HG03354 (cell line): ENCODE measurements around the gene TRRAP.

ENCODE experiments used
- ATAC-seq: cut with Tn5 transposase; IDR thresholded peaks from one replicate; pipeline ENCODE4 v1.9.1; 2021; ENCODE audit warnings: mild to moderate bottlenecking; ENCODE audit not compliant: unreplicated experiment, poor library complexity, severe bottlenecking

TRRAP gene

GRCh38 chr7:98933321-98933720 lies 55.0 kb downstream of the TRRAP start:
- no peak for ATAC-seq

- no peak for ATAC-seq
Measured at GRCh38 chr7:98934267-98934666, 55.9 kb downstream of the TRRAP start.

- no peak for ATAC-seq
Measured at GRCh38 chr7:98935811-98936210, 57.5 kb downstream of the TRRAP start.

- ATAC-seq: no peak
Measured at GRCh38 chr7:98943336-98943735, 65.0 kb downstream of the TRRAP start.

GRCh38 chr7:98944386-98944785 lies 66.1 kb downstream of the TRRAP start:
- no peak for ATAC-seq

- no peak for ATAC-seq
Measured at GRCh38 chr7:98945852-98946251, 67.5 kb downstream of the TRRAP start.

- ATAC-seq: no peak
Measured at GRCh38 chr7:98946389-98946788, 68.1 kb downstream of the TRRAP start.

- no peak for ATAC-seq
Measured at GRCh38 chr7:98949336-98950044, 71.2 kb downstream of the TRRAP start.

- ATAC-seq: no peak
Measured at GRCh38 chr7:98955992-98956391, 77.7 kb downstream of the TRRAP start.

GRCh38 chr7:98956469-98956868 lies 78.1 kb downstream of the TRRAP start:
- ATAC-seq: no peak

GRCh38 chr7:98956937-98957336 lies 78.6 kb downstream of the TRRAP start:
- ATAC-seq: no peak

- ATAC-seq: no peak
Measured at GRCh38 chr7:98957766-98958165, 79.4 kb downstream of the TRRAP start.

- no peak for ATAC-seq
Measured at GRCh38 chr7:98958968-98959367, 80.6 kb downstream of the TRRAP start.

GRCh38 chr7:98963305-98963704 lies 85.0 kb downstream of the TRRAP start:
- no peak for ATAC-seq

- ATAC-seq: no peak
Measured at GRCh38 chr7:98964596-98964995, 86.3 kb downstream of the TRRAP start.

GRCh38 chr7:98968621-98969020 lies 90.3 kb downstream of the TRRAP start:
- no peak for ATAC-seq

GRCh38 chr7:98969386-98969785 lies 91.1 kb downstream of the TRRAP start:
- no peak for ATAC-seq

GRCh38 chr7:98970016-98970615 lies 91.8 kb downstream of the TRRAP start:
- ATAC-seq: no peak

GRCh38 chr7:98970805-98971204 lies 92.5 kb downstream of the TRRAP start:
- no peak for ATAC-seq

- ATAC-seq: no peak
Measured at GRCh38 chr7:98974205-98974604, 95.9 kb downstream of the TRRAP start.

- no peak for ATAC-seq
Measured at GRCh38 chr7:98974906-98975816, 96.8 kb downstream of the TRRAP start.
